HL-60 (cell line): Measurements from ENCODE around the gene NRXN3.

Experiments
- POLR2AphosphoS5 ChIP-seq: IDR thresholded peaks from 2 replicates; pipeline ENCODE4 v1.6.1; 2012; ENCODE audit warnings: low read depth
- SPI1 ChIP-seq: IDR thresholded peaks from 2 replicates; pipeline ENCODE4 v1.6.1; 2012; ENCODE audit warnings: low read depth, mild to moderate bottlenecking, borderline replicate concordance
- TF ChIP-seq, protein P1 (sequence below): IDR thresholded peaks from one replicate; pipeline ENCODE4 v1.5.1; 2011; ENCODE audit warnings: low read length, control low read depth, inconsistent platforms; ENCODE audit not compliant: insufficient read depth
- TF ChIP-seq, protein P2 (sequence below): IDR thresholded peaks from 2 replicates; pipeline ENCODE4 v1.6.1; 2012; ENCODE audit warnings: low read depth; ENCODE audit not compliant: insufficient replicate concordance

- TF ChIP-seq, protein P1, sequence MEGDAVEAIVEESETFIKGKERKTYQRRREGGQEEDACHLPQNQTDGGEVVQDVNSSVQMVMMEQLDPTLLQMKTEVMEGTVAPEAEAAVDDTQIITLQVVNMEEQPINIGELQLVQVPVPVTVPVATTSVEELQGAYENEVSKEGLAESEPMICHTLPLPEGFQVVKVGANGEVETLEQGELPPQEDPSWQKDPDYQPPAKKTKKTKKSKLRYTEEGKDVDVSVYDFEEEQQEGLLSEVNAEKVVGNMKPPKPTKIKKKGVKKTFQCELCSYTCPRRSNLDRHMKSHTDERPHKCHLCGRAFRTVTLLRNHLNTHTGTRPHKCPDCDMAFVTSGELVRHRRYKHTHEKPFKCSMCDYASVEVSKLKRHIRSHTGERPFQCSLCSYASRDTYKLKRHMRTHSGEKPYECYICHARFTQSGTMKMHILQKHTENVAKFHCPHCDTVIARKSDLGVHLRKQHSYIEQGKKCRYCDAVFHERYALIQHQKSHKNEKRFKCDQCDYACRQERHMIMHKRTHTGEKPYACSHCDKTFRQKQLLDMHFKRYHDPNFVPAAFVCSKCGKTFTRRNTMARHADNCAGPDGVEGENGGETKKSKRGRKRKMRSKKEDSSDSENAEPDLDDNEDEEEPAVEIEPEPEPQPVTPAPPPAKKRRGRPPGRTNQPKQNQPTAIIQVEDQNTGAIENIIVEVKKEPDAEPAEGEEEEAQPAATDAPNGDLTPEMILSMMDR = no peak
- TF ChIP-seq SPI1 (no peak), POLR2AphosphoS5 (no peak)
- TF ChIP-seq, protein P2, sequence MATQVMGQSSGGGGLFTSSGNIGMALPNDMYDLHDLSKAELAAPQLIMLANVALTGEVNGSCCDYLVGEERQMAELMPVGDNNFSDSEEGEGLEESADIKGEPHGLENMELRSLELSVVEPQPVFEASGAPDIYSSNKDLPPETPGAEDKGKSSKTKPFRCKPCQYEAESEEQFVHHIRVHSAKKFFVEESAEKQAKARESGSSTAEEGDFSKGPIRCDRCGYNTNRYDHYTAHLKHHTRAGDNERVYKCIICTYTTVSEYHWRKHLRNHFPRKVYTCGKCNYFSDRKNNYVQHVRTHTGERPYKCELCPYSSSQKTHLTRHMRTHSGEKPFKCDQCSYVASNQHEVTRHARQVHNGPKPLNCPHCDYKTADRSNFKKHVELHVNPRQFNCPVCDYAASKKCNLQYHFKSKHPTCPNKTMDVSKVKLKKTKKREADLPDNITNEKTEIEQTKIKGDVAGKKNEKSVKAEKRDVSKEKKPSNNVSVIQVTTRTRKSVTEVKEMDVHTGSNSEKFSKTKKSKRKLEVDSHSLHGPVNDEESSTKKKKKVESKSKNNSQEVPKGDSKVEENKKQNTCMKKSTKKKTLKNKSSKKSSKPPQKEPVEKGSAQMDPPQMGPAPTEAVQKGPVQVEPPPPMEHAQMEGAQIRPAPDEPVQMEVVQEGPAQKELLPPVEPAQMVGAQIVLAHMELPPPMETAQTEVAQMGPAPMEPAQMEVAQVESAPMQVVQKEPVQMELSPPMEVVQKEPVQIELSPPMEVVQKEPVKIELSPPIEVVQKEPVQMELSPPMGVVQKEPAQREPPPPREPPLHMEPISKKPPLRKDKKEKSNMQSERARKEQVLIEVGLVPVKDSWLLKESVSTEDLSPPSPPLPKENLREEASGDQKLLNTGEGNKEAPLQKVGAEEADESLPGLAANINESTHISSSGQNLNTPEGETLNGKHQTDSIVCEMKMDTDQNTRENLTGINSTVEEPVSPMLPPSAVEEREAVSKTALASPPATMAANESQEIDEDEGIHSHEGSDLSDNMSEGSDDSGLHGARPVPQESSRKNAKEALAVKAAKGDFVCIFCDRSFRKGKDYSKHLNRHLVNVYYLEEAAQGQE = no peak
Observed at GRCh38 chr14:79745046-79745445, 1574.9 kb downstream of the NRXN3 start.
